ENCODE measurements around the gene ATRX.
A peak's percentile ranks its signal among the peaks of the same experiment; 100 is the strongest.
"Not testable (repeated sequence)": the region's sequence is repeated elsewhere in the genome, so short reads cannot be mapped to it uniquely, and the experiment has no call there.

Gene ATRX

DNA sequence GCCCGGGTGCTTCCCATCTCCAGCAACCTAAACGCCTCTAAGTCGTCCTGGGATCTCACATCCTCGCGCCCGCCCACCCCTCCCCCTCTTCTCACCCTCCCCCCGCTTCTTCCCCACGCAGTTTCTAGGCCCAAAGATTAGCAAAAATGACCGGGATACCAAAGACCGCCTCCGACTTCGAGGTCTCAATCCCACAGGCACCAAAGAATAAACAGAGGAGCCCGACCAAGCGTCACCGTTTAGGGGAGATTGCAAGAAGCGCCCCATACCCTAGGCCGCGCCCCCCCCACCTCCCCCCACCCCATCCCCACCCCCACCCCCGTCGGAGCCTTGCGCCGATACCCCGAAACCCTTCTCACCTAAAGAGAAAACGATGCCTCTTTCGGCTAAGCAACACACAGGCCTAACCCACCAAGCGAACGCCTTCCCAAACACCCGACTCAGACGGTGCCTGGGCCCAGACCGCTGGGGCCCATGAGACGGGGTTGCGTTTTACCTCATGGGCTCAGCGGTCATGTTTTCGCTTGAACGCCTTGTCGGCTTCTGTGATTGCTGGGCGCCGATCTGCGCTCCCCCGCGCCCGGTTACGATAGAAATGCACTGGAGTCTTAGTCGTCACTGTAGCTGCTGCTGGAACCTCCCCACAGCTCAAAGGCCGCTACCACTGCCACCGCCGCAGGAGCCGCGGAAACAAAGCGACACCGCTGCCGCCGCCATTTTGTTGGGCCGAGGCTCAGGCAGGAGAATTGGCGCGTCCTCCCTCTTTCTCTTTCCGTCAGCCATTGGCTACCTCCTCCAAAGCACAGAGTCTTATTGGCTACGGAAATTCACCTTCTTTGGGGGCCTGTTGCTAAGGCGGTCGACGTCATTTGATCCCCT, at the start of gene ATRX:
ATRX (minus strand) TSS at position 731 of the 879 bp plus-strand sequence; CDS start at position 516, 215 bp downstream.
- Mint-ChIP-seq H3K27ac (peak within 1 kb of the TSS; percentile 99), H3K4me3 (peak within 1 kb of the TSS; percentile 97), H3K36me3 (peaks cover 21% of the 10 kb centered on the region), H3K4me1 (no peaks in the 10 kb centered on the region), H3K9me3 (no peaks in the 10 kb centered on the region)
- peak; percentile 36 to 77 for DNase-seq (ENCODE audit: low spot score in 2 of 2)
- ATAC-seq, result peak; percentile 97

DNA sequence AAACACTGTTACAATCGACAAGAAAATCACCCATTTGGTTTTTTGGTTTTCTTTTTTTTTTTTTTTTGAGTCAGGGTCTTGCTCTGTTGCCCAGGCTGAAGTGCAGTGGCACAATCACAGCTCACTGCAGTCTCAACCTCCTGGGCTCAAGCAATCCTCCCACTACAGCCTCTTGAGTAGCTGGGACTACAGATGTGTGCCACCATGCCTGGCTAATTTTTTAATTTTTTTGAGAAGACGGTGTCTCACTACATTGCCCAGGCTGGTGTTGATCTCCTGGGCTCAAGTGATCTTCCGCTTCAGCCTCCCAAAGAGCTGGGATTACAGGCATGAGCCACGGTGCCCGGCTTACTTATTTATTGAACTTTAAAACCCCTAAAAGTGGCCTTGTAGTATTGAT, 45.5 kb upstream of the ATRX start:
- not testable (repeated sequence) for H3K27ac Mint-ChIP-seq; H3K9me3 Mint-ChIP-seq; DNase-seq (ENCODE audit: low spot score in 2 of 2); H3K4me1 Mint-ChIP-seq; H3K4me3 Mint-ChIP-seq; ATAC-seq
- peaks cover 60% of the 10 kb centered on the region for H3K36me3 Mint-ChIP-seq

DNA sequence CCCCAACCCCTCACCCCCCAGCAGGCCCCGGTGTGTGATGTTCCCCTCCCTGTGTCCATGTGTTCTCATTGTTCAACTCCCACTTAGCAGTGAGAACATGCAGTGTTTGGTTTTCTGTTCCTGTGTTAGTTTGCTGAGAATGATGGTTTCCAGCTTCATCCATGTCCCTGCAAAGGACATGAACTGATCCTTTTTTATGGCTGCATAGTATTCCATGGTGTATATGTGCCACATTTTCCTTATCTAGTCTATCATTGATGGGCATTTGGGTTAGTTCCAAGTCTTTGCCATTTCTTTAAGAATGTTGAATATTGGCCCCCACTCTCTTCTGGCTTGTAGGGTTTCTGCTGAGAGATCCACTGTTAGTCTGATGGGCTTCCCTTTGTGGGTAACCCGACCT, 36.0 kb upstream of the ATRX start:
- DNase-seq (ENCODE audit: low spot score in 2 of 2); ATAC-seq; H3K4me1 Mint-ChIP-seq; H3K4me3 Mint-ChIP-seq; H3K9me3 Mint-ChIP-seq; H3K27ac Mint-ChIP-seq; H3K36me3 Mint-ChIP-seq: not testable (repeated sequence)

GRCh38 chrX:77820091-77820727, 34.2 kb upstream of the ATRX start:
- H3K27ac Mint-ChIP-seq, result no peak overlapping the region
- no peaks in the 10 kb centered on the region for H3K4me1 Mint-ChIP-seq
- H3K36me3 Mint-ChIP-seq, result peaks cover 3% of the 10 kb centered on the region
- DNase-seq (ENCODE audit: low spot score in 2 of 2) (no peak), ATAC-seq (no peak)
- peaks cover 3% of the 10 kb centered on the region for H3K9me3 Mint-ChIP-seq
- H3K4me3 Mint-ChIP-seq, result no peak overlapping the region

GRCh38 chrX:77814210-77814609, 28.2 kb upstream of the ATRX start:
- H3K27ac Mint-ChIP-seq, result no peak overlapping the region
- ATAC-seq (no peak), DNase-seq (ENCODE audit: low spot score in 2 of 2) (no peak)
- H3K36me3 Mint-ChIP-seq, result no peaks in the 10 kb centered on the region
- H3K9me3 Mint-ChIP-seq, result no peaks in the 10 kb centered on the region
- no peak overlapping the region for H3K4me3 Mint-ChIP-seq
- no peaks in the 10 kb centered on the region for H3K4me1 Mint-ChIP-seq

- ATAC-seq, result no peak
- Mint-ChIP-seq H3K4me3 (no peak overlapping the region), H3K4me1 (no peaks in the 10 kb centered on the region), H3K9me3 (peaks cover 5% of the 10 kb centered on the region), H3K36me3 (no peaks in the 10 kb centered on the region), H3K27ac (no peak overlapping the region)
- DNase-seq (ENCODE audit: low spot score in 2 of 2), result no peak
These were observed 16.2 kb upstream of the ATRX start for GRCh38 chrX:77802201-77802600.

GRCh38 chrX:77795124-77795523, 9.1 kb upstream of the ATRX start:
- no peak overlapping the region for H3K27ac Mint-ChIP-seq
- ATAC-seq (no peak), DNase-seq (ENCODE audit: low spot score in 2 of 2) (no peak)
- H3K4me3 Mint-ChIP-seq, result no peak overlapping the region
- no peaks in the 10 kb centered on the region for H3K4me1 Mint-ChIP-seq
- no peaks in the 10 kb centered on the region for H3K9me3 Mint-ChIP-seq
- no peaks in the 10 kb centered on the region for H3K36me3 Mint-ChIP-seq

DNA sequence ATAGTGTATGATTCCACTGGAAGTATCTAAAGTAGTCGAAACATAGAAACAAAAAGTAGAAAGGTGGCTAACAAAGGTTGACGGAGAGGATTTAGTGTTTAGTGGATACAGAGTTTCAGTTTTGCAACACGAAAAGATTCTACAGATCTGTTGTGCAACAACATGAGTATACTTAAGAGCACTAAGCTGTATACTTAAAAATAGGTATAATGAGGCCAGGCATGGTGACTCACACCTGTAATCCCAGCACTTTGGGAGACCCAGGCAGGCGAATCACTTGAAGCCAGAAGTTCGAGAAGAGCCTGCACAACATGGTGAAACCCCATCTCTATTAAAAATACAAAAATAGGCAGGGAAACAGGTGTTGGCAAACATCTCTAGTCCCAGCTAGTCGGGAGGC, 7.9 kb upstream of the ATRX start:
- no peak overlapping the region for H3K27ac Mint-ChIP-seq
- no peaks in the 10 kb centered on the region for H3K4me1 Mint-ChIP-seq
- DNase-seq (ENCODE audit: low spot score in 2 of 2) (no peak), ATAC-seq (no peak)
- no peaks in the 10 kb centered on the region for H3K36me3 Mint-ChIP-seq
- no peaks in the 10 kb centered on the region for H3K9me3 Mint-ChIP-seq
- H3K4me3 Mint-ChIP-seq, result no peak overlapping the region

GRCh38 chrX:77788050-77788449, 2.0 kb upstream of the ATRX start:
- no peak for DNase-seq (ENCODE audit: low spot score in 2 of 2)
- Mint-ChIP-seq H3K4me3 (peak overlapping the region; percentile 97), H3K4me1 (no peaks in the 10 kb centered on the region)

GRCh38 chrX:77786365-77786680, 307 bp upstream of the ATRX start:
- H3K9me3 Mint-ChIP-seq, result no peaks in the 10 kb centered on the region
- ATAC-seq, result peak; percentile 2
- H3K36me3 Mint-ChIP-seq, result peaks cover 21% of the 10 kb centered on the region
- DNase-seq (ENCODE audit: low spot score in 2 of 2), result no peak
- H3K4me1 Mint-ChIP-seq, result no peaks in the 10 kb centered on the region
- H3K4me3 Mint-ChIP-seq, result peak overlapping the region; percentile 97
- H3K27ac Mint-ChIP-seq, result peak overlapping the region; percentile 99

More at GRCh38 chrX:77788050-77788449, 2.0 kb upstream of the ATRX start:
- Mint-ChIP-seq H3K27ac (no peak overlapping the region), H3K36me3 (peaks cover 14% of the 10 kb centered on the region), H3K9me3 (no peaks in the 10 kb centered on the region)
- ATAC-seq, result peak; percentile 53

- peaks cover 21% of the 10 kb centered on the region for H3K4me1 Mint-ChIP-seq
- no peaks in the 10 kb centered on the region for H3K9me3 Mint-ChIP-seq
- peaks cover 13% of the 10 kb centered on the region for H3K36me3 Mint-ChIP-seq
- no peak overlapping the region for H3K27ac Mint-ChIP-seq
- no peak overlapping the region for H3K4me3 Mint-ChIP-seq
- DNase-seq (ENCODE audit: low spot score in 2 of 2) (no peak), ATAC-seq (no peak)
These were observed 6.3 kb downstream of the ATRX start for GRCh38 chrX:77779695-77780094.

- Mint-ChIP-seq H3K9me3 (no peaks in the 10 kb centered on the region), H3K4me1 (peaks cover 22% of the 10 kb centered on the region), H3K36me3 (no peaks in the 10 kb centered on the region), H3K4me3 (no peak overlapping the region), H3K27ac (no peak overlapping the region)
- ATAC-seq (peak; percentile 39), DNase-seq (ENCODE audit: low spot score in 2 of 2) (no peak)
These were observed 9.4 kb downstream of the ATRX start for GRCh38 chrX:77776659-77777058.

DNA sequence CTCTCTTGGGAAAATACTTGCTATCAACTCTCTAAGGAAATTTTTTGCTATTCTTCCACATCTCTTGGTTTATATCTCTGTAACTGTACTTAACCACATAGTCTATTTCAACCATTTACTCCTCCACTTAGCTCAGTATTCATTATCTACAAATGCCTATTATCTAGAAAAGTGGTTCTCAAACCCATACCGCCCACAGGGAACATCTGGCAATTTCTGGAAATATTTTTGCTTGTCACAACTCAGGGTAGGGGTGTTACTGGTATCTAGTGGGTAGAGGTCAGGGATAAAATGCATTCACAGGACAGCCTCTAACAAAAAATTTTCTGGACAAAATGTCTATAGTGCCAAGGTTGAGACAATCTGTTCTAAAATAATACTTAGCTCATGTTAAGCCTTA, 14.4 kb downstream of the ATRX start:
- Mint-ChIP-seq H3K9me3 (no peaks in the 10 kb centered on the region), H3K4me3 (no peak overlapping the region), H3K4me1 (peaks cover 19% of the 10 kb centered on the region), H3K27ac (peak overlapping the region; percentile 51), H3K36me3 (peaks cover 6% of the 10 kb centered on the region)
- ATAC-seq (no peak), DNase-seq (ENCODE audit: low spot score in 2 of 2) (no peak)

DNA sequence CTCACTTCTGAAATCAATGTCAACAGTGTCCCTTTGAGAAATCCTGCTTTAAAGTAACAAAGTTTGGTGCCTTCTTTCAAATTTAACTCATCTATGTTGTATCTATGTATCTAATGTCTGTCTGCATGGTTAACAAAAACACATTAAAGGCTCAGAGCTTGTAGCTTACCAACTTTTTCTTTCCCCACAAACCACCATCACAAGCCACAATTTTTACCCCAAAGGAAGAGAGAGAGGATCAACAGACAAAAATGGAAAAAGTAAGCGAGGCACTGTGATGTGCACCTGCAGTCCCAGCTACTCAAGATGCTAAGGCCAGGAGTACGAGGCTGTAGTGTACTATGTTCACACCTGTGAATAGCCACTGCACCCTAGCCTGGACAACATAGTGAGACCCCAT, 17.2 kb downstream of the ATRX start:
- DNase-seq (ENCODE audit: low spot score in 2 of 2), result no peak
- peaks cover 15% of the 10 kb centered on the region for H3K4me1 Mint-ChIP-seq
- peaks cover 6% of the 10 kb centered on the region for H3K36me3 Mint-ChIP-seq
- no peaks in the 10 kb centered on the region for H3K9me3 Mint-ChIP-seq
- H3K27ac Mint-ChIP-seq, result no peak overlapping the region
- no peak overlapping the region for H3K4me3 Mint-ChIP-seq
- ATAC-seq, result no peak

- H3K4me1 Mint-ChIP-seq, result peaks cover 17% of the 10 kb centered on the region
- DNase-seq (ENCODE audit: low spot score in 2 of 2); H3K27ac Mint-ChIP-seq; H3K9me3 Mint-ChIP-seq; H3K36me3 Mint-ChIP-seq; H3K4me3 Mint-ChIP-seq; ATAC-seq: not testable (repeated sequence)
These were observed 19.8 kb downstream of the ATRX start for GRCh38 chrX:77766212-77766611.

DNA sequence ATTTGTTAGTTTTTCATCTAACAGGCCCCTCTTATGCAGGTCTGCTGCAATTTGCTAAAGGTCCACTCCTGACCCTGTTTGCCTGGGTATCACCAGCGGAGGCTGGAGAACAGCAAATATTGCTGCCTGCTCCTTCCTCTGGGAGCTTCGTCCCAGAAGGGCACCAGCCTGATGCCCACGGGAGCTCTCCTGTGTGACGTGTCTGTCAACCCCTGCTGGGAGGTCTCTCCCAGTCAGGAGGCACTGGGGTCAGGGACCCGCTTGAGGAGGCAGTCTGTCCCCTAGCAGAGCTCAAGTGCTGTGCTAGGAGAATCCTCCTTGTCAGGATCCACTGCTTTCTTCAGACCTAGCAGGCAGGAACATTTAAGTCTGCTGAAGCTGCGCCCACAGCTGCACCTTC, 30.5 kb downstream of the ATRX start:
- Mint-ChIP-seq H3K27ac (no peak overlapping the region), H3K9me3 (peaks cover 4% of the 10 kb centered on the region), H3K36me3 (no peaks in the 10 kb centered on the region), H3K4me3 (no peak overlapping the region), H3K4me1 (peaks cover 12% of the 10 kb centered on the region)
- ATAC-seq (no peak), DNase-seq (ENCODE audit: low spot score in 2 of 2) (no peak)

Data from stimulated activated effector memory CD8-positive, alpha-beta T cell treated with anti-CD3 and anti-CD28 coated beads, Interleukin-12 subunit alpha, Interleukin-12 subunit beta, amount 100 ng/mL, for 72 hours (primary cell).